ENCODE data around the gene PRSS21.

Gene PRSS21

GRCh38 chr16:2846511-2847310 is 29.7 kb downstream of the PRSS21 start:
- DNase-seq, result peak; percentile 66

GRCh38 chr16:2848933-2849725 is 32.1 kb downstream of the PRSS21 start:
- no peak for DNase-seq

DNA sequence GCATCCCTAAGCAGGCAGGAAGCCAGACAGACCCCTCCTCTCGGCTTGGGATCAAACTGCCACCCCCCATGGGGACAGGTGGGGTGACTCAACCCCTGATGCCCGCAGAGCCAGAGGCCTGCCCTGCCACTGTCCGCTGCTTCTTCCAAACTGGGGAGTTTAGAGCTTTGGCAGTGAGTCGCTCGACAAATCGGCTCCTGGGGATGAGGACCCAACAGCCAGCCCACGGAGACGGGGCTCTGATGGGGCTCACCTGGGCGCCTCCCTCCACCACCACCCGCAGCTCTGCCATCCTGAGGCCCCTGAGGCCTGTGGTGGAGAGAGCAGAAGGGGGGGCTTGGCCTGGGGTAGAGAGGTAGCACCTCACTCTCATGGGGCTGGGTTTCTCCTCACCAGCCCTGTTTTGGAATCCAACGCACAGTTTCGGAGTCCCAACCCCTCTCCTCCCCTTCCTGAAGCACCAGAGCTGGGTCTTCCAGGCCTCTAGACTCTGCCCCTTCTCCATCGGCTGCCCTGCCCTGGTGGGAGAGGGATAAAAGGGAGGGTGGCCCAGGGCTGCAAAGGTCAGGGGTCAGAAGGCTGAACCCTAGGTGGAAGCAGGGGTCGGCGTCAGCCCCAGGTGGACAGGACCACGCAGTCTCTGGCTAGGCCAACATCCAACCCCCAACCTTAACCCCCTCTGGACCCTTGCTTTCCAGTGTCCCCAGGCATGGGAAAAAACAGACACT is 35.1 kb downstream of the PRSS21 start:
- DNase-seq, result no peak

- DNase-seq, result no peak
Observed at GRCh38 chr16:2852731-2853507, 35.9 kb downstream of the PRSS21 start.

- no peak for DNase-seq
Observed at GRCh38 chr16:2853531-2854073, 36.6 kb downstream of the PRSS21 start.

GRCh38 chr16:2854700-2855309 is 37.8 kb downstream of the PRSS21 start:
- no peak for DNase-seq

DNA sequence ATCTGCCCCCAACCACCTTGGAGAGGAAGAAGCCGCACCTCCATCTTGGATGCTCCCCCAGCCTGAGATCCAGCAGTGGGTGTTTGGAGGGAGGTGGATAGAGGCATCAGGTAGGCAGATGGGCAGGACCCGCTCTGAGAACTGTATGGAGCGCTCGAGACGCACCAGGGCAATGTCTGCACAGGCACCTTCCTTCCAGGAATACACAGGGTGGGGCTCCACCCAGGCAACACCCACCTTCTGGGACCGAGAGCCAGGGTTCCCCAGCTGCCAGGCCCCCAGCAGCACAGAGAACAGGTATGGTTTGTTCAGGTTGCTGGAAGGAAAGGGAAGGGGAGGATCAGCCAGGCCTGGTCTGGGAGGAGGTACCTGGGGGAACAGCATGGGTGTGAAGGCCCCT is 38.5 kb downstream of the PRSS21 start:
- no peak for DNase-seq

DNA sequence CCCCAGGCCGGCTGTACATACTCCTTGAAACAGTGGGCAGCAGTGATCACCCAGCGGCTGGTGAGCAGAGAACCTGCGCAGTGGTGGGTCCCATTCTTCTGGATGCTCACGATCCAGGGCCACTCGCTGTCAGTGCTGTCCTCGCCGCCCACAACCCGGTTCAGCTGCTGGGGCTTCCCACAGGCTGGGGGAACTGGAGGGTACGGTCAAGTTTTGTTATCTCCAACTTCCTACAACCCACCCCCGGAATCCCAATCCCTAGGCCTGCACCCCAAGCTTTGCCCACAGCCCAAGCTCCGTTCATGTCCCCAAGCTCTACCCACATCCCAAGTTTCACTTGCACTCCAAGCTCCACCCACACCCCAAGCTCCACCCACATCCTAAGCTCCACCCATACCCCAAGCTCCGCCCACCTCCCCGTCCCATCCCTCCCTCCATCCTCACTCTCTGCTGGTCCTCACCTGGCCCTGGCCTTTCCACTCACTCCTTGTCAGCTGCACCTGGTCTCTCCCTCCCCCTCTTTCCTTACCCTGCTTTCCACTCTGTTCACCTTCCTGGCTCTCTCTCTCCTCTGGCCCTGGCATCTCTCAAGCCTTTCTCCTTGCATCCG is 39.1 kb downstream of the PRSS21 start:
- no peak for DNase-seq

DNA sequence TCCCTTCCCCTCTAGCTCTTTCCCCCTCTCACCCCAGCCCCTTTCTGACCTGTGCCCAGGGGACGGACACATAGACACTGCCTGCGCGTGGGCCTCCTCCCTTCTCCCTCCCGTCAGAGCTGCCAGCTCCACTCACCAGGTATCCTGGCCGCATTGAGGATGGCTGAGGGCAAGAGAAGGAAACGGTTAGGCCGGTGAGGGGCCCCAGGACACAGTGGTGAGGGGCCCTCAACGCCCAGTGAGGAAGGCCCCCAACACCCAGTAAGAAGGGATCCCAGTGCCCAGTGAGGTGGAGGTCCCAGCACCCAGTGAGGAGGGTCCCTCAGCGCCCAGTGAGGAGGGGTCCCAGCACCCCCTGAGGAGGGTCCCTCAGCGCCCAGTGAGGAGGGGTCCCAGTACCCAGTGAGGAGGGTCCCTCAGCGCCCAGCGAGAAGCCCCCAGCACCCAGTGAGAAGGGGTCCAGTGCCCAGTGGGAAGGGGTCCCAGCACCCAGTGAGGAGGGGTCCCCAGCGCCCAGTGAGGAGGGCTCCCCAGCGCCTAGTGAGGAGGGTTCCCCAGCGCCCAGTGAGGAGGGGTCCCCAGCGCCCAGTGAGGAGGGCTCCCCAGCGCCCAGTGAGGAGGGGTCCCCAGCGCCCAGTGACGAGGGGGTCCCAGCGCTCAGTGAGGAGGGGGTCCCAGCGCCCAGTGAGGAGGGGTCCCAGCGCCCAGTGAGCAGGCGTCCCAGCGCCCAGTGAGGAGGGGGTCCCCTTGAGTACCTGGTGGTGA is 39.8 kb downstream of the PRSS21 start:
- no peak for DNase-seq

GRCh38 chr16:2857451-2858244 is 40.6 kb downstream of the PRSS21 start, which contains the start of gene PRSS22:
TSS of gene PRSS22 (minus strand) at chr16:2858170. CDS start at chr16:2858104, 66 bp downstream.
- no peak for DNase-seq

- no peak for DNase-seq
Observed at GRCh38 chr16:2858245-2859025, 41.4 kb downstream of the PRSS21 start.

DNA sequence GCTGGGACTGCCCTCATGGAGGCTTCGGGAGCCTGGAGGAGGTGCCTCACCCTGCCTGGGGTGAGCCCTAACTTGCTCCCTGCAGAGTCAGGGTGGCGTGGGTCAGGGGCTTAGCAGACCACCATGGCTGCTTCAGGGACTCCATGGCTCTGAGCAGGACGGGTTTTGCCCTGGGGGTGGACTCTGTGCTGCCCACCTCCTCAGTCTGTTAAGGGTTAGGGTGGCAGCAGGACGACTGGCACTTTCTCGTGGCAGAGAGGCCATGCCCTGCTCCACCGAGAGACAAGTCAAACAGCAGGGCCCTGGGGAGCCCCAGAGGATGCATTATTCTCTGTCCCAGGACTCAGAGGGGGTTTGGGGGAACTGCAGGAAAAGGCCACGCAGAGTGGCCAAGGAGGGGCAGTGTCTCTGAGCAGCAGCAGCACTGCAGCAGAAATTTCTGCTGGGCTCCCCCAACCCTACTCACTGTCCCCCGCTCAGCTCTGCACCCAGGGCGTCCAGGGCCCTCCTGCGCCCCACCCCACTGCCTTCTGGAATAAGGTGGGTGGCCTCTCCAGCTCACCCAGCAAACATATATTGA is 42.7 kb downstream of the PRSS21 start:
- no peak for DNase-seq

- no peak for DNase-seq
Observed at GRCh38 chr16:2860826-2861567, 44.0 kb downstream of the PRSS21 start.

GRCh38 chr16:2865651-2866050 is 48.6 kb downstream of the PRSS21 start:
- no peak for DNase-seq

DNA sequence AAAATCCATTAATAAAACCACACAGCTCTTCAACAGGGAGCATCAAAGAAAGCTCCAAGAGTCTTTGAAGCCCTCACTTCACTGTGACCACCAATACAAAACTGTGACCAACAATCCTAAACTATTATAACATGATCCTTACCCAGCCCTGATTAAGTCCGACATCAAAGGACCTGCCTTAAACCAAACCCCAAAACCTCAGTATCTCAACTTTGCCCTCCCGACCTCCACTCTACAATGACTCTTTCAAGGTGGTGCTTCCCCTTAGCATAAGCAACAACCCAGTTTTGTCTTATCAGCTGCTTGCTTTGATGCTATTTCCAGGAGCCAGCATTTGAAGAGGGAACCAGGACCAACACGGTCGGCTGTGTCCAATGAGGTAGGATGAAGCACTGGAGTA is 49.4 kb downstream of the PRSS21 start:
- DNase-seq, result no peak

GRCh38 chr16:2867661-2867986 is 50.6 kb downstream of the PRSS21 start:
- DNase-seq, result no peak

DNA sequence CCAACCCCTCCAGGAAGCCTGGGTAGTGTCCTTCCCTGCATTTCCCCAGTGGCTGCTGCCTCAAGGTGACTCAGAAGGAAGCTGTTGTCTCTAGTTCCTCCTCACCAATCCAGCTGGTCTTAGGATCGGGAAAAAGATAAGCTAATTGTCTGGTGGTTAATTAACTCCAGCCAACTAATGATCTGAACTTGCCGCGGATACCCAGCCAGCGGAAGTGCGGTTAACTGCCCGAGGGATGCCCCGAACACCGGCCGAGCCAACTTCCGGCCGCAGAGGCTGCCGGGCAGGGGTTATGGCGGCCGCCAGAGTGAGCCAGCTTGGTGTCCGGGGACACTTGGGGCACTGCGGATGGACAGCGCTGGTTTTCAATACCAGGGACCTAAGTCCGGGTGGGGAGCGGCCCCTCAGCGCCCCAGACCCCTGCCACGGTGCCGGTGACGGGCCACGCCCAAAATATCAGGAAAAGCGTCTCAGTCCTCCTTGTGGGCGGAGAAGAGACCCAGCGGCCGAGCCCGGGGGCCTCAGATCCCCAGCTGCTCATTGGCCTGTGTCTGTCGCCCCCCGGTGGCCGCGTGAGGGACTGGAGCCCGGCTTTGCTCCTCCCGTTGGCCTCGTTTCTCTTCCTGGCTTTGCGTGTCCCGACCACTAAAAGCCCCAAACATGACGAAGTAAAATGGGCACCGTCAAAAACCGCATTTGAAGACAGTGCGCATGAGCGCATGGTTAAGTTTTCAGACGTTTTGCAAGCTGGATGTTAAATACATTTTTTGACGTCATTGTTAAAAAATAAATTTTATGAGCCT is 51.2 kb downstream of the PRSS21 start:
- DNase-seq, result peak; percentile 91

All from fibroblast of upper back skin (primary cell).